ENCODE results near the gene CLCN7.
"Not testable (repeated sequence)": the region's sequence is repeated elsewhere in the genome, so short reads cannot be mapped to it uniquely, and the experiment has no call there.

The CLCN7 gene

GRCh38 chr16:1442697-1443096, 32.1 kb downstream of the CLCN7 start:
- DNase-seq, result no peak

GRCh38 chr16:1441391-1441829, 33.4 kb downstream of the CLCN7 start:
- no peak for DNase-seq

GRCh38 chr16:1439699-1440074, 35.1 kb downstream of the CLCN7 start:
- DNase-seq, result not testable (repeated sequence)

- no peak for DNase-seq
Observed at GRCh38 chr16:1439058-1439698, 35.6 kb downstream of the CLCN7 start.

- no peak for DNase-seq
Observed at GRCh38 chr16:1438229-1439057, 36.4 kb downstream of the CLCN7 start.

GRCh38 chr16:1437606-1438005, 37.2 kb downstream of the CLCN7 start:
- no peak for DNase-seq

- DNase-seq, result no peak
Observed at GRCh38 chr16:1436731-1437355, 38.0 kb downstream of the CLCN7 start.

- no peak for DNase-seq
Observed at GRCh38 chr16:1435921-1436697, 38.7 kb downstream of the CLCN7 start.

GRCh38 chr16:1434644-1435592, 39.9 kb downstream of the CLCN7 start:
- no peak for DNase-seq

GRCh38 chr16:1433756-1434155, 41.1 kb downstream of the CLCN7 start:
- DNase-seq, result no peak

- DNase-seq, result no peak
Observed at GRCh38 chr16:1433263-1433560, 41.6 kb downstream of the CLCN7 start.

GRCh38 chr16:1432388-1433262, 42.2 kb downstream of the CLCN7 start:
- DNase-seq, result no peak

GRCh38 chr16:1431497-1432270, 43.1 kb downstream of the CLCN7 start:
- DNase-seq, result no peak

- no peak for DNase-seq
Observed at GRCh38 chr16:1430759-1431496, 43.9 kb downstream of the CLCN7 start, which contains the start of gene PERCC1. TSS of gene PERCC1 (plus strand) at chr16:1431078. CDS start at chr16:1432594, 1,516 bp downstream.

- DNase-seq, result no peak
Observed at GRCh38 chr16:1430214-1430758, 44.5 kb downstream of the CLCN7 start.

- DNase-seq, result no peak
Observed at GRCh38 chr16:1429631-1430030, 45.2 kb downstream of the CLCN7 start.

- DNase-seq, result no peak
Observed at GRCh38 chr16:1429012-1429411, 45.8 kb downstream of the CLCN7 start.

GRCh38 chr16:1428511-1428910, 46.3 kb downstream of the CLCN7 start:
- DNase-seq, result peak; percentile 43

Measured in activated CD4-positive, alpha-beta T cell treated with anti-CD3 and anti-CD28 coated beads, Interleukin-2, amount 50 U/mL, for 16 hours (primary cell).